Activated naive CD4-positive, alpha-beta T cell treated with anti-CD3 and anti-CD28 coated beads, Interleukin-2, amount 50 U/mL, for 16 hours (primary cell): ENCODE data around the gene ARID1B.
"Not testable (repeated sequence)": the region's sequence is repeated elsewhere in the genome, so short reads cannot be mapped to it uniquely, and the experiment has no call there.

Experiments used
- DNase-seq: peaks from one replicate; pipeline ENCODE4 v3.0.0-alpha.2; 2020

Gene ARID1B

GRCh38 chr6:156912431-156912830, 135.3 kb downstream of the ARID1B start:
- no peak for DNase-seq

GRCh38 chr6:156914181-156914580, 137.0 kb downstream of the ARID1B start:
- DNase-seq, result no peak

- no peak for DNase-seq
Measured at GRCh38 chr6:156916130-156916801, 139.1 kb downstream of the ARID1B start.

GRCh38 chr6:156917213-156917612, 140.0 kb downstream of the ARID1B start:
- DNase-seq, result no peak

- no peak for DNase-seq
Measured at GRCh38 chr6:156918647-156919046, 141.5 kb downstream of the ARID1B start.

- no peak for DNase-seq
Measured at GRCh38 chr6:156919370-156919769, 142.2 kb downstream of the ARID1B start.

- DNase-seq, result no peak
Measured at GRCh38 chr6:156919814-156920369, 142.7 kb downstream of the ARID1B start.

- no peak for DNase-seq
Measured at GRCh38 chr6:156924246-156924645, 147.1 kb downstream of the ARID1B start.

- DNase-seq, result no peak
Measured at GRCh38 chr6:156925026-156925425, 147.8 kb downstream of the ARID1B start.

GRCh38 chr6:156925718-156926607, 148.8 kb downstream of the ARID1B start:
- DNase-seq, result no peak

GRCh38 chr6:156928126-156928525, 150.9 kb downstream of the ARID1B start:
- no peak for DNase-seq

GRCh38 chr6:156928972-156929371, 151.8 kb downstream of the ARID1B start:
- no peak for DNase-seq

- no peak for DNase-seq
Measured at GRCh38 chr6:156931283-156931682, 154.1 kb downstream of the ARID1B start.

GRCh38 chr6:156933201-156934068, 156.3 kb downstream of the ARID1B start:
- no peak for DNase-seq

- DNase-seq, result no peak
Measured at GRCh38 chr6:156934069-156934460, 156.9 kb downstream of the ARID1B start.

- DNase-seq, result no peak
Measured at GRCh38 chr6:156935000-156935399, 157.8 kb downstream of the ARID1B start.

GRCh38 chr6:156938143-156938542, 161.0 kb downstream of the ARID1B start:
- DNase-seq, result no peak

GRCh38 chr6:156940221-156940620, 163.0 kb downstream of the ARID1B start:
- DNase-seq, result no peak

GRCh38 chr6:156942266-156942665, 165.1 kb downstream of the ARID1B start:
- no peak for DNase-seq

GRCh38 chr6:156943166-156943565, 166.0 kb downstream of the ARID1B start:
- no peak for DNase-seq

- DNase-seq, result no peak
Measured at GRCh38 chr6:156943816-156944215, 166.6 kb downstream of the ARID1B start.

- DNase-seq, result no peak
Measured at GRCh38 chr6:156944412-156944811, 167.2 kb downstream of the ARID1B start.

- not testable (repeated sequence) for DNase-seq
Measured at GRCh38 chr6:156945789-156946172, 168.6 kb downstream of the ARID1B start.
